Upper lobe of right lung (tissue), 1 donor: ENCODE data around the gene CAMK1D. TPM values are rescaled to one million over a fixed set of nuclear protein-coding genes. Genes with fewer than 3 reads are reported as not detected.

ENCODE experiments used
- ATAC-seq: fragments of 200-7000 bp; cut with Tn5 transposase; one replicate; pipeline ENCODE4 v1.9.1; 2020; ENCODE audit warnings: mild to moderate bottlenecking, moderate library complexity
- DNase-seq: peaks from one replicate; pipeline ENCODE4 v3.0.0-alpha.2; 2020
- H3K27ac ChIP-seq: fragments of 200-600 bp; one replicate; pipeline ENCODE4 v1.8.0; 2022
- H3K27me3 ChIP-seq: fragments of 200-600 bp; one replicate; pipeline ENCODE4 v1.8.0; 2022; ENCODE audit warnings: mild to moderate bottlenecking
- H3K36me3 ChIP-seq: fragments of 200-600 bp; one replicate; pipeline ENCODE4 v1.8.0; 2022
- H3K4me1 ChIP-seq: fragments of 200-600 bp; one replicate; pipeline ENCODE4 v1.8.0; 2022
- H3K4me3 ChIP-seq: fragments of 200-600 bp; one replicate; pipeline ENCODE4 v1.8.0; 2022; ENCODE audit warnings: mild to moderate bottlenecking
- H3K9me3 ChIP-seq: fragments of 200-600 bp; one replicate; pipeline ENCODE4 v1.8.0; 2022
- CTCF ChIP-seq: fragments of 200-600 bp; IDR thresholded peaks from one replicate; pipeline ENCODE4 v1.8.0; 2022; ENCODE audit warnings: antibody characterized with exemption
- intact Hi-C: fragments of 100-400 bp; cut with DNase I; formaldehyde crosslinking; loops from one replicate; pipeline ENCODE4 v1.11.0; 2022
- total RNA-seq: library from RNA; stranded (reverse); fragmentation: NEBNext Ultra II Directional; extraction: Animal tissue kit (Norgen Biotek cat#: 25700); gene quantifications from one replicate; pipeline ENCODE4 v1.2.1, GENCODE V29; 2021
- donor health status: DM: no; HTN: yes; CAD: no; lungs with severe emphysema.

Gene CAMK1D
- total RNA-seq, 1 donor from 2014 or later: 17.1 TPM

GRCh38 chr10:12531305-12532220 lies 182.2 kb downstream of the CAMK1D start:
- no peak for TF ChIP-seq CTCF
- no peaks in the 10 kb centered on the region for H3K36me3 ChIP-seq
- no peaks in the 10 kb centered on the region for H3K9me3 ChIP-seq
- H3K4me1 ChIP-seq: no peaks in the 10 kb centered on the region
- DNase-seq: no peak
- ATAC-seq: peak; percentile 34
- intact Hi-C loops: no loop called here
- no peaks in the 10 kb centered on the region for H3K27me3 ChIP-seq
- no peak overlapping the region for H3K27ac ChIP-seq
- H3K4me3 ChIP-seq: no peak overlapping the region

GRCh38 chr10:12533151-12533550 lies 183.8 kb downstream of the CAMK1D start:
- ATAC-seq (no peak), DNase-seq (no peak)
- H3K4me3 ChIP-seq: no peak overlapping the region
- H3K9me3 ChIP-seq: no peaks in the 10 kb centered on the region
- H3K27ac ChIP-seq: no peak overlapping the region
- H3K36me3 ChIP-seq: no peaks in the 10 kb centered on the region
- intact Hi-C loops: no loop called here
- TF ChIP-seq CTCF: no peak
- H3K4me1 ChIP-seq: no peaks in the 10 kb centered on the region
- H3K27me3 ChIP-seq: no peaks in the 10 kb centered on the region

- intact Hi-C loops: no loop called here
- Histone ChIP-seq H3K4me3 (no peak overlapping the region), H3K9me3 (no peaks in the 10 kb centered on the region), H3K27ac (no peak overlapping the region), H3K27me3 (no peaks in the 10 kb centered on the region), H3K4me1 (no peaks in the 10 kb centered on the region), H3K36me3 (no peaks in the 10 kb centered on the region)
- DNase-seq (no peak), ATAC-seq (no peak)
- no peak for TF ChIP-seq CTCF
Observed at GRCh38 chr10:12533723-12534122, 184.4 kb downstream of the CAMK1D start.

GRCh38 chr10:12534824-12535223 lies 185.5 kb downstream of the CAMK1D start:
- DNase-seq (peak; percentile 28), ATAC-seq (no peak)
- no peak overlapping the region for H3K4me3 ChIP-seq
- intact Hi-C loops: no loop called here
- no peak for TF ChIP-seq CTCF
- no peak overlapping the region for H3K27ac ChIP-seq
- no peaks in the 10 kb centered on the region for H3K36me3 ChIP-seq
- H3K9me3 ChIP-seq: no peaks in the 10 kb centered on the region
- no peaks in the 10 kb centered on the region for H3K4me1 ChIP-seq
- no peaks in the 10 kb centered on the region for H3K27me3 ChIP-seq

- intact Hi-C loops: no loop called here
- TF ChIP-seq CTCF: no peak
- Histone ChIP-seq H3K36me3 (no peaks in the 10 kb centered on the region), H3K27ac (no peak overlapping the region), H3K9me3 (no peaks in the 10 kb centered on the region), H3K4me3 (no peak overlapping the region), H3K4me1 (no peaks in the 10 kb centered on the region), H3K27me3 (no peaks in the 10 kb centered on the region)
- DNase-seq (no peak), ATAC-seq (no peak)
Observed at GRCh38 chr10:12535656-12536055, 186.3 kb downstream of the CAMK1D start.
